NCI-H524 (cell line): ENCODE results near the gene TULP1.

Experiments used
- DNase-seq, 2 experiments: peaks; one replicate each; lab custom pipeline; 2025; lab: John Stamatoyannopoulos, UW

Gene TULP1

DNA sequence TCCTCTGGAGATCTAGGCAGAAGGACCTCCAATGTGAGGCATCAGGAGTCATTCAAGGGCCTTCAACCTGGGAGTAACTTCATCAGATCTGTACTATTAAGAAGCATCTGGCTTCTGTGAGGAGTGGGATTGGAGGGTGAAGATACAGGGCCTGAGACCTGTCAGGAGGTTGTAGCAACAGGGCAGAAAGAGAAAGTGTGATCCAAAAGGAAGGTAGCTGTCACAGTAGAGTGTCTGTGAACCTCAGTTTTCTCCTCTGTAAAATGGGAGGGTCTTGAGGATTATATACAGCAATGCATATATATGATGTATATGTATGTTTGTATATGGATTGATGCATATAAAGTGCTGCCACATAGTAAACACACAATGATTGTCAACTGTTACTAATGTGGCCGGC is 47.0 kb downstream of the TULP1 start:
- DNase-seq: no peak

DNA sequence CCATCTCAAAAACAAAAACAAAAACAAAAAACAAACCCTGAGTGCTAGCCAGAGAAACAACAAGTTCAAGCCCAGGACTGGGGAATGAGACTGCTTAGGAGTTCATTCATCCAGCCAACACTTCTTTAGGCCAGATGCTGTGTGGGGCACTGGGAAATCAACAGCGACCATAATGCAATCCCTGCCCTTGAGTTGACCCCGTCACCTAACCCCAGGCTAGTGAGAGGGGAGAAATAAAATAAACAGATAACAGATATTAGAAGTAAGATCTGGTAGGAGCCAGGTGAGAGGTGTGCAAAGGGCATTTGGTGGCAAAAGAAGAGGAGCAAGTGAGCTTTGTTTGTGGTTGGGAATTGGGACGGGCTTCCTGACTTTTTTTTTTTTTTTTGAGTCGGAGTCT is 49.4 kb downstream of the TULP1 start:
- no peak for DNase-seq

DNA sequence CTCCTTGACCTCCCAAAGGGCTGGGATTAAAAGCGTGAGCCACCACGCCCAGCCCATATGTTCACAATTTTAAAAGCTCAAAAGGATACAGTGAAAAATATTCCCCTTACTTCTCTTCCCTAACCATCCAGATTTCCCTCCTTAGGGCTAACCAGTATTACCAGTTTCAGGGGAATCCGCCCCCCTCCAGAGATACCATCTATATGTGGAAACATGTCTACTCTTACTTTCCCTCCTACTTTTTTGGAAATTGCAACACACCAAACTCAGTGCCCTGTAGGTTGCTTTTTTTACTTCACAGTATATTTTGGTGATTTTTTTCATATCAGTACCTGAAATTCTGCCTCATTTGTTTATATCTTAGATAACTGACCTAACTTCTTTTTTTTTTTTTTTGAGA is 51.4 kb downstream of the TULP1 start:
- DNase-seq: peak in 1 of 2 experiments; percentile 38

DNA sequence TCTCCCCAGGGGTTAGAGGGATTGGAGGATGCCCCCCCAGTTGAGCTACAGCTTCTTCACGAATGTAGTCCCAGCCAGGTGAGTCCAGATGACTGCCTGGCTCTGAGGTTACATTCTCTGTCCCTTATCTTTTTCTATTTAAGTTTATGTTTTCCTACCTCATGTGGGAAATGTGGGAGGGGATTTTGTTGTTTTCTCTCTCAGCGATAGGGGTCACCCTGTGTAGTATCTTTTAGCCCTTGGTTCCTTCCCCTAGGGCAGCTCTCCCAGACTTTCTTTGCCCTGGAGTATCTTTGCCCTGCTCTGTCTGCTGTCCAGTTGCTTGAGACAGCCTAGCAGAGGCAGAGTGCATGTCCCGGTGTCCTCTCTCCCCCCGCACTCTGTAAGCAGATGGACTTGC is 54.8 kb downstream of the TULP1 start:
- peak in 1 of 2 experiments; percentile 13 for DNase-seq

DNA sequence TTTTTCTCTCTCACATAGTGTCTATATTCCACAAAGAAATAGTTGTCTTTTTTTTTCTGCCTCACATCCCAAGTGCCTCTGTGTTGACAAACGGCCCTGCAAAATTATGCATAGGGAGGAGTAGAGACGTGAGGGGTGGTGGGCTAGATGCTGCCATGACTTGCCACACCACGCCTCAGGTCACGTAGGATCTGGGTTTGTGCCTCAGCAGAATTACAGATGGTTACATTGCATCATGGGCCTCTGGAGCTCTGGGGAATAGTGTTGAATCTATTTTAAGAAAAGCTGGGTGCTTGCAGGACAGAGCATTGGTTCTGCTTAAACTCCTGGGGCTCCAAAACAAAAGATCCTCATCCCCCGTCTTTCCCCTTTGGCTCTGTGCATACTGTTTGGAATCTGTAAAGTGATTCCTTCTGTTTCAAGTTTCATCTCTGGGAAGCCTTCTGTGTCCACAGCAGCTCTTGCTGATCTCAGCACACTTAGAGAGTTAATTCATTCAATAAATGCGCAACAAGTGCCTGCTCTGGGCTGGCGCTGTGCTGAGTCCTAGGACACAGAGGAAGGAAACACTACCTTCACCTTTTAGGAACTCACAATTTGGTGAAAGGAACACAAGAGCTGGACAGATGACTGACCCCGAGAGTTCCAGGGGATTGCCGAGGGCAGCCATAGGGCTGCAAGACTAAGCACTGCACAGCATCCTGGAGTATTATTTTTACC is 58.1 kb downstream of the TULP1 start:
- no peak for DNase-seq

DNA sequence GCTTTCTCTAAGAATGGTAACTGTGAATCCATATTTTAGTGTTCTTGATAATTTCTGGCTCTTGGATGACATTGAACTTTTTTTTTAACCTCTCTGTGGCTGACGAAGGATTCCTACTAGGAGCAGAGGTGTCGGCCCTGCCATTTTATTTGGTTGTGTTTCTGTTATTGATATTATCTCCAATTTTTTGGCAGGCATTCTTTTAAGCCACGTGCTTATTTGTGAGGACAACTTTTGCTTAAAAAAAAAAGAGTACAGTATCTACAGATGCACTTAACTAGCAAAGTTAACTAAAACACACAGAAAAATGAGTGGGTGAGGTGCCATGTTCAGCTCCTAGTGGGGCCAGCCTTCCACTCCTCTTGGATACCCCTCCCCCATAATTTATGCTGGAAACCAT is 59.5 kb downstream of the TULP1 start:
- no peak for DNase-seq

DNA sequence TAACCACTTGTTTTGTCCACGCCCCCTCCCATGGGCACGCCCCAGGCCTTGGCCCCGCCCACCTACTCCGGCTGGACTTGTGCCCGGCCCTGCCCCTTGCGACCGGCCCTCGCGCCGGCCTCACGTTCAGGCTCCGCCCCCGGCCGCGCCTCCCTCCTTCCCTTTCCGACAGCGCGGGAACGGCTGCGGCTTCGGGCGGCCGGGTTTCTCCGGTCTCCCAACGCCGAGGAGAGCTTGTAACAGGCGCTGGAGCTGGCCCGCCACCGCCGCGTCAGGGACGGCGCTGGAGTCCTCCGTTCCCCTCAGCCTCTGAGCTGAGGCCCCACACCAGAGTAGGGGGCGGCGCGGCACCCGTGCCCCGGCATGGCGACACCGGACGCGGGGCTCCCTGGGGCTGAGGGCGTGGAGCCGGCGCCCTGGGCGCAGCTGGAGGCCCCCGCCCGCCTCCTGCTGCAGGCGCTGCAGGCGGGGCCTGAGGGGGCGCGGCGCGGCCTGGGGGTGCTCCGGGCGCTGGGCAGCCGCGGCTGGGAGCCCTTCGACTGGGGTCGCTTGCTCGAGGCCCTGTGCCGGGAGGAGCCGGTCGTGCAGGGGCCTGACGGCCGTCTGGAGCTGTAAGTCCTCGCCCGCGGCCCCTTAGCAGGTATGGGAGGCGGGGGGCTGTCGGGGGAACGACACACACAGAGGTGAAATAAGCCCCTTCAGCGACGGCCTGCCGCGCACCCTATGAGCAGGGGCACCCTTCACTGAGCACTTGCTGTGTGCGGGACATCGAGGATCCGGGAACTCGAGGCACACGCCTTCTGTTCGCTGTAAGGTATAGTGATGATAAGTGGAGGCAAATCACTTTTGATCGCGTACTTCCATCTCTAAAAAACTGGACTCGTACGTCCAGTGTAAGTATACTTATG is 60.3 kb downstream of the TULP1 start, which contains the start of gene FANCE:
Gene FANCE (plus strand): TSS at position 156 of the 908 bp plus-strand sequence. CDS start 208 bp downstream, at position 364.
- peak; percentile 85 to 86 for DNase-seq

DNA sequence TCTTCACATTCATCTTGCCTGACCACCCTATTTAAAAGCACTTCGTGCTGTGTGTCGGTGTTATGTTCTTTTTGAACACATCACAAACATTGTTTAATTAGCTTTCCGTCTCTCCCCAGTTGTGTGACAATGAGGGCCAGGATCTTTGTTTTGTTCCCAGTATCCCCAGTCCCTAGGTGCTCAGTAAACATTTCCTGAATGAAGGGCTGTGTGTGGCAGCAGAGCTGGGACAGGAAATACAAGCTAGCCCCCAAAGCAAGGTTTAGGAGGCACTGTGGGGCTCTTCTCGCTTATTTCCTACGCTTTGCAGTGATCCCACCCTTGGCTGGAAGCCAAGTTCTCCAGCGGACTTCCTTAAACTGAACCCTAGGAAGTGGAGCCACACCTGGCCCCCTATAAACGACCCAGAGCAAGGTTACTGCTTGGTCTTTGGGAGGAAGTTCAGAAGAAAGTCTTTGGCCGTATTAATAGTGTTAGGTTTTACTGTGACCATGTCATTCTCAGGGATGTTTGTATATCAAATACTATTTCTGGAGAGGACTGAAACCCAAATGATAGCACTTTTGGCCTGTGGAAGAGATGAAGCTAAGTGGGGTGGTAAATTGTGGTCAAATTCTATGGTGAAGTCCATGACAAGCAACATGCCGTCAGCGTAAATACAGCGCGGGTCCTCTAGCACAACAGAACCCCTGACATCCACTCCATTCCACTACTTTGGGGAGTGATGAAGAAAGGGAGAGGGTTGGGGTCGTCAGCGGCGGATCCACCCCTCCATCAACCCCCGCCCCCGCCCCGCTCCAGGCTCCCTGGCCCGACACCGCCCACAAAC is 61.1 kb downstream of the TULP1 start:
- peak in 1 of 2 experiments; percentile 17 for DNase-seq

DNA sequence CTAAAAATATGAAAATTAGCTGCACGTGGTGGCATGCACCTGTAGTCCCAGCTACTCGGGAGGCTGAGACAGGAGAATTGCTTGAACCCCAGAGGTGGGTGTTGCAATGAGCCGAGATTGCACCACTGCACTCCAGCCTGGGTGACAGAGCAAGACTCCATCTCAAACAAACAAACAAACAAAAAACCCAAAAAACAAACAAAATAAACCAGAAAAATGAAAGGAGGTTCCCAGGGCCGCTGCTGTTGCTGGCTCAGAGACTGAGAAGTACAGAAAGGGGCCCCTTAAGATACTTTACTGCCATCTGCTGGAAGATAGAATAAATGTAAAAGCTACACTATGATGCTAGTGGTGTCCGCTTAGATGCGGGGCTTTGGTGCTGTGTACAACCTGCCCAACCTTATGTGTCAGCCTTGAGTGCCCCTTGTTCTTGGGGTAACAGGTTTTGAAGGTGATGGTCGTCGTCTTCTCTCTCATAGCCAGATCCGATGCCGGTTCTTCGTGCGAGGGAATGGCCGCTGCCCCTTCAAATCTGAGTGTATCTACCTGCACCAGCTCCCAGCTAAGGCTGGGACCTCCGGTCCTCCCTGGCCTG is 63.3 kb downstream of the TULP1 start:
- DNase-seq: peak in 1 of 2 experiments; percentile 73

DNA sequence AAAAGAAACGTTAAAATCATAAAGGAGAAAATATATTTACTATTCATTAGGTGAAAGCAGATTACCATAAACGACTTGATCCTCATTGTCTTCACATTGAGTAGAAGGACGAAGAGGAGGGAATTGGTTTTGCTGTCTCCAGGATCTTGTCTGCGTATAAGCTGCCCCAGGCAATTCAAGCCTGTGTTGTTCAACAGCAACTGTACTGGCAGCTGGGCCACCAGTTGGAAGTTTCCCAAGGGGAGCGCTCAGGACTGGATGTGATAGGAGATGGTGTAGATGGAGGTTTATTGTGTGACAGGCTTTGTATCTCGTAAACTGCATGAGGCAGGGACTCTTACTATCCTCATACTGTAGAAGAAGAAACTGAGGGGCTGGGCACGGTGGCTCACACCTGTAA is 64.5 kb downstream of the TULP1 start:
- DNase-seq: peak in 1 of 2 experiments; percentile 39
